Measurements from ENCODE around the gene CDH22. TPM values are rescaled to one million over a fixed set of nuclear protein-coding genes. Genes with fewer than 3 reads are reported as not detected.

Gene CDH22
- total RNA-seq, 1 donor from 2014 or later = 0.83 TPM

DNA sequence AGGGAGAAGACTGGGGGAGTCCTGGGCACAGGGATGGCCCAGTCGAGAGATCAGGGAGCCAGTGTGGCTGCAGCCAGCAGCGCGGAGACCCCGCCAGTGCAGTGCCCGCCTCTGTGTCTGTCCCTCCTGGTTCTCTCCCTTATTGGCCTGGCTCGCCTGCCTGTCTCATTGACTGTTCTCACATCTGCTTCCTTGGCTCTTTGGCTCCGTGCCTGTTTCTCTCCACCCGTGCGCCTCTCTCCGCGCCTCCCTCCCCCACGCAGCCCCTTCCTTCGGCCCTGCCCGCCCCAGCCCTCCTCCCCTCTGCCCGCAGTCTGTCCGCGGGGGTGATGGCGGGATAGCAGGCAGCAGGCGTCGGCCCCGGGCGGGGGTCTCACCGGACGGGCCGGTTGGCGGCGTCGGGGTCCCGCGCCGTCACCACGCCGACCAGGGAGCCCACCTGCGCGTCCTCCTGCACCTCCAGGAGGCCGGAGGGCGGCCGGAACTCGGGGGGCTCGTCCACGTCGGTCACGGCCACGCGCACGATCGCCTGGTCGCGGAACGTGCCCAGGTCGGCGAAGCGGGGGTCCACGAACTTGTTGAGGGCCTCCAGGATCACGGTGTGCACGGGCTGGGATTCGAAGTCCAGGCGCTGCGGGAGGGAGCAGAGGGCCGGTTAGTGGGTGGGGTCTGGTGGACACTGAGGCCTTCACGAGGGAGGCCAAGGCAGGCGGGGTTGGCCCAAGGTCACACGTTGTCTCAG is 98.2 kb downstream of the CDH22 start:
- no peak for DNase-seq (ENCODE audit: low spot score)

DNA sequence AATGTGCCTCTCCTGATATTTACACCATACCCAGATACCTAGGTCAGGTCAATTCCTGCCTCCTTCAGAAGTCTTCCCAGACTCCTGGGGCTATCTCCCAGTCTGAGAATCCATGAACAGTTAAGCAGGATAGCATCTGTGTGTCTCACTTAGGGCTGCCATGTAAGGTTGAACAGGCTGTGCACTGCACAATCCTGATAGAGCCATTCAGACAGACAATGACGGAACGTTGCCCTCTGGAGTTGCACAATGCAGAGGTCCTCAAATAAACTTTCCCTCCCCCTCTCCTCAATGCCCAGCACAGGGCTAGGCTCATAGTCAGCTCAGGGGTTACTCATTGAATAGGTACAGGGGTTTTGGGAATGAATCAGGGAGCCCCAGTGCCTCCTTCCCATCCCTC is 100.5 kb downstream of the CDH22 start:
- intact Hi-C loops (cut with DNase I) = no loop called here
- DNase-seq (ENCODE audit: low spot score) = no peak

More for the DNA sequence above, 98.2 kb downstream of the CDH22 start:
- intact Hi-C loops (cut with DNase I) = no loop called here

DNA sequence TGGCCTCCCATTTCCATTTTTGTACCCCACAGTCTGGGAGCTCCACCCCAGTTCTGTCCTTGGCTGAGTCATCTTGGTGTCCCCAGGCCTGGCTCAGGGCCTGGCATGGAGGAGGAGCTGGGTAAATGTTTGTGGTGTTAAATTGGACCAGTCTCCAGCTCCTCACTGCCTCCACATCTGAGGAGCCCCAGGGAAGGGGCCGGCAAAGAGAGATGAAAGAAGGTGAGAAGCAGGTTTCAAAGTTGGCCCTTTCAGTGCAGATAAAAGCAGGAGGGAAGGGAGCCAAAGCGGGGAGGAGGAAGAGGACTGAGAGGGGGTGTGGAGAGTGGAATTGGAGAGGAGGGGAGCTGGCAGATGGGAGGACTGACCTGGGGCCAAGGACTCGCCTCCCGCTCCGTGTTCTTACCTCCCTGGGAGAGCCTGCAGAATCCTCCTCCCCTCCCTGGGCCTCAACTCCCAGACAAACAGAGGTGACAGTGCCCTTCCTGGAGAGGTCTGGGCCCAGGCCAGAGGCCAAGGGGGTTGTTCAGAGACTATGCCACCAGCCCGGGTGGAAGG is 101.2 kb downstream of the CDH22 start:
- no peak for DNase-seq (ENCODE audit: low spot score)
- intact Hi-C loops (cut with DNase I) = no loop called here

DNA sequence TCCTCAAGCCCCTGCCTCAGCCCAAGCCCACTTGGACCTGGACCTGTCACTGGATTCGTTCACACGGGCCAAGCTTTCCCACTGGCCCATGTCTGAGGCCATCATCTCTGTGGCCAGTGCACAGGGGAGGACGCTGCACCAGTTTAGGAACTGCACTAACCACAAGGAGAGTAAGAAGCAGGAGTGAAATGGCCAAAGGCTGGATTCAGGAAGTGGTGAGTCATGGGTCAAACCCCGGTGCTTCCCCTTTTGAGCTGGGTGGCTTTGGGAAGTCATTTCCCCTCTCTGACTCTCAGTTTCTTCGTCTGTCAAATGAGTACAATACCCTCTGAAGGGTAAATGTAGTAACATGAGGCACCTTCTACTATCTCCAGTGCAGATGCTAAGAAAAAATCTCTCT is 102.3 kb downstream of the CDH22 start:
- intact Hi-C loops (cut with DNase I) = no loop called here
- peak; percentile 90 for DNase-seq (ENCODE audit: low spot score)

DNA sequence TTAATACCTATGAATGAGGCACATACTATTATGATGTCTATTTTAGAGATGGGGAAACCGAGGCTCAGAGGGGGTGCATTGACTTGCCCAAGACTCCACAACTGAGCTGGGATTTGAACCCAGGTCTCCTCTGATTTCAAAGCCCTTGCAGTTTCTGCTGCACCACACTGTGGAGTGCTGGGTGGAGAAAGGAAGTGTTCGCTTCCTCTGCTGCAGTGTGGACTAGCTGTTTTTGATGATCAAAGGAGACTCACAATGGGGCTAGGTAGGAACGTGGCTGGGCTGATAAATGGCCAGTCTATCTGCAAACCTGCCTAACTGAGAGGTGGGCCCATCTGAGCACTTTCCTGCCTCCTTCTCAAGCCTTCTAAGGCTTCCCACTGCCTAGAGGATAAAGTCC is 102.9 kb downstream of the CDH22 start:
- no peak for DNase-seq (ENCODE audit: low spot score)
- intact Hi-C loops (cut with DNase I) = no loop called here

DNA sequence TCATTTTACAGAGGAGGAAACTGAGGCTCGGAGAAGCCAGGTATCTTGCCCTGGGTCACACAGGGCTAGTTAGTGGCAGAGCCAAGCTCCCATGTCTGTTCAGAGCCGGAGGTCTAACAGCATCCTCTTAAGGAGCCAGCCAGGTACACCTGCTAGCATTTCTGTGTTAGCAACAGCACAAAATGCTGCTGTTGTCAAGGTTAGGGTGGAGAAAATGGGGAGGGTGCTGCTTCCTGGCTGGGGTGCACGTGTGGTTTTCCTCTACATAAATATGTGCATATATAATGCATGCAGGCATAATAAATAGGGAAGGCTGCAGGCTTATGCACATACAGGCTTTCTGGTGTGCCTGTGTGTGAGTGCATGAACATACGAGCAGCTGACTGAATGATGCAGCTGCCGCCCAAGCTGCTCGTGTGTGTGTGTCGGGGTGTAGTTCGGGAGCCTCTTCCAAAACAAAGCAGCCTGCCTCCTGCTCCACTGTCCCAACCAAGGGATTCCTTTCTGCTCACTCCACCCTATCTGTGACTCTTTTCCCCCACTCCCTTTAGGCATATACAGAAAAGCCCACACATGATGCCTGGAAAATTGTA is 103.6 kb downstream of the CDH22 start:
- no peak for DNase-seq (ENCODE audit: low spot score)
- intact Hi-C loops (cut with DNase I) = no loop called here

DNA sequence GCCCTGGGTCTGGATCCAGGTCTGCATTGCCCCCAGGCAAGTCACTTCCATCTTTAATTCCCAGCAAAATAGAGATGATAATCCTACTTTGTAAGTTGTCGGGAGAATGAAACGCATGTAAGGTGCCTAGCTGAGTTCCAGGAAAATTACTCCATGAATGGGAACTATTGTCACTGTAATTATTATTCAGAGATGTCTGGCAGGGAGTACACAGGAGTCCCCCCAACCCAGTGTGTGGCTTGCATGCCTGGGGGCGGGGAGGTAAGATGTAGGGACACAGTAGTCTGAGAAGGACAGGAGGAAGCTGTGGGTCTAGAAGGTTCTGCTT is 104.8 kb downstream of the CDH22 start:
- no peak for DNase-seq (ENCODE audit: low spot score)
- intact Hi-C loops (cut with DNase I) = no loop called here

DNA sequence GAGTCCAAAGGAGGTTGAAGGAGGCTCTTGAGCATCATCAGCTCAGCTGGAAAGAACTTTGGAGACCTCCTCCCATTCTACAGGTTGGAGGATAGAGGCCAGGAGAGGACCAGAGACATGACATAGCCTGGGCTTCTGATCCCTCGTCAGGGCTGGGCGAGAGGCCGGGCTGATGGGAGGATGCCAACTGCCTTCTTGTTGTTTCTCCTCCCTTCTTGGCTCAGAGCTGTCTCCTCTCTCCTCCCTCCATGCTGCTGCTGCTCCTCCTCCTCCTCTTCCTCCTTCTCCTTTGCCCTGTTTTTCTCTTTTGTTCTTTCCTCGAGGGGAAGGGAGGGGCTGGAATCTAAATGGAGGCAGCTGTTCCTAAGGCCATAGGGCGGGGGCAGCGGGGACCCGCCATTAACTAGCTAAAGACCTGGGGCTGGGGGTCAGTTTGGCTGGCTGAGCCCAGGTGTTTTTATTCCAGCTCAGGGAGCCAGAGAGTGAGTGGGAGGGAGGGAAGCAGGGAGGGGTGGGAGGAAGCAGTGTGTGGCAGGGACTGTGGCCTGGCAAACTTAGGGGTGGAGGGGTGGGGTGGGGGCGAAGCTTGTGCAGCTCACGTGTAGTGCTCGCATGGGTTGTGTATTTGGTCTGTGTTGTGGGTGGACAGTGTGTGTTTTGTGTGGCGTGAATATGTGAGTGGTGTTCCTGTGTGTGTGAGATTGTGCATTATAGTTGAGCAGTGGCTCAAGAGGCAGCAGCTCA is 105.4 kb downstream of the CDH22 start:
- no peak for DNase-seq (ENCODE audit: low spot score)
- intact Hi-C loops (cut with DNase I) = no loop called here

DNA sequence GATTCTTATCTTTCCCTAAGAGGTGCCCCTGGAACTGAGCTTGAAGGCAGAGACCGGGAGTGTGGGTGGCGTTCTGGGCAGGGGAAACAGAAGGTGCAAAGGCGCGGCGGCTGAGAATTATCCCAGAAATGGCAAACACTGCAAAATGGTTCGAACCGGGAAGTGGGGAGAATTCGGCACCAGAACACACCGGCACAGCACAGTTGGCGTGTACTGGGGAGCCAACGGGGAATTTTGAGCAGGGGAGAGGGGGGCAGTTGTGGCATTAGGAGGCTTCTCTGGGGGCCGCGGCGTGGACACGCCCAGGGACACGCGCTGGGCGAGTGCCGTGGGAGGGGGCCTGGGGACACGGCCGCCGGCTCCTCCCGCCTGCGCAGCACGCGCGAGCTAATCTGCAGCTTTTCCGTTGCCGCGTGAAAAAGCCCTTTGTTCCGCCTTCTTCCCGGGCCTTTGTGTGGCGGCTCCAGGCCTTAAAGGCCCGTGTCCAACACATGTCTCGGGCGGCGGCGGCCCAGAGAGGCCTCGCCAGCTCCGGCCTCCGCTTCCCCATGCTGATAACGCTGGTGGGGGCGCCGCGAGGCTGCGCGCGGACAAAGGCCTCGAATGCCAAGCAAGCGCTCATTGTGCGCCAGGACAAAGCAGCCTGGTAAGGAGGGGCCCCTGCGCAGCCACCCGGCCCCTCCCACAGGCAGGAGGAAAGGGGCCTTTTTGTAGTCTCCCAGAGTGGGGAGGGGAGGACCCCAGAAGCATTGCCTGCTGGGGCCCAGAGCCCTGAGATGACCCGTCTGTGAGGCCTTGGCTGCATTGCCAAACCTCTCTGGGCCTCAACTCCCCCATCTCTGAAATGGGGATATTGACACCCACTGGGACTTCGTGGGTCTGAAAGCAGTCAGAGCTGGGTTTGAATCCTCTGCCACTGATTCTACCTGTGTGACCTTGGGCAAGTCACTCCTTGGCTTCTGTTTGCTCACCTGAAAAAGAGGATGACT is 107.4 kb downstream of the CDH22 start:
- intact Hi-C loops (cut with DNase I) = no loop called here
- no peak for DNase-seq (ENCODE audit: low spot score)

DNA sequence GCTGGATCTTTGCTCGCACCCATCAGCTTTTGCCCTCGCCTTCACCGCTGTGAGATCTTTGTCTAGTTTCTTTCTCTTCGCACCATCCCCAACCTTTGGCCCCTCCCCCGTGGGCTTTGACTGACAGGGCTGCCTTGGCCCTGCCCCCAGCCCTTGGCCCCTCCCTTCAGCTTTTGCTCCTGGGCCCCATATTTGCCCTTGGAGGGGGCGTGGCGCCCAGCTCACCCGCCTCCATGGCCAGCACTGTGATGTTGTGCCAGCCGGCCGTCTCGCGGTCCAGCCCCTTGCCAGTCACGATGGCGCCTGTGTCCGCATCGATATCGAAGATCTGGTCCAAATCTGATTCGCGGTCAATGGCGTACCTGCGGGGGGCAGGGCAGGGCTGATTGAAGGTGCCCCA is 109.1 kb downstream of the CDH22 start:
- DNase-seq (ENCODE audit: low spot score) = no peak
- intact Hi-C loops (cut with DNase I) = no loop called here

DNA sequence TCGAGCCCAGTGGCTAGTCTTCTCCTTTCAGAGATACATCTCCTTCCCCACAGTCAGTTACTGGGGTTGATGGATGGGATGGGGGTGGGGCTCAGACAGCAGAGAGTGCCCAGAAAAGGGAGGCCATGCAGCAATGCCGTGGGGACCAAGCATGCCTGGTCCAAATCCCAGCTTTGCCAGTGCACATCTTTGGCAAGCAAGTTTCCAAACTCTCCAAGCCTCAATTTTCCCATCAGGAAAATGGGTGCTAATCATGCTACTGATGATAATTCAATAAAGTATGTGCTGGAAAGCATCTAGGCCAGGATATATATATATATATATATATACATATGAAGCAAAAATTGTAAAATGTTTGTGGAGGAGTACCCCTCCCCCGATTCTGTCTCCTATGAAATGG is 111.3 kb downstream of the CDH22 start:
- DNase-seq (ENCODE audit: low spot score) = no peak
- intact Hi-C loops (cut with DNase I) = no loop called here

DNA sequence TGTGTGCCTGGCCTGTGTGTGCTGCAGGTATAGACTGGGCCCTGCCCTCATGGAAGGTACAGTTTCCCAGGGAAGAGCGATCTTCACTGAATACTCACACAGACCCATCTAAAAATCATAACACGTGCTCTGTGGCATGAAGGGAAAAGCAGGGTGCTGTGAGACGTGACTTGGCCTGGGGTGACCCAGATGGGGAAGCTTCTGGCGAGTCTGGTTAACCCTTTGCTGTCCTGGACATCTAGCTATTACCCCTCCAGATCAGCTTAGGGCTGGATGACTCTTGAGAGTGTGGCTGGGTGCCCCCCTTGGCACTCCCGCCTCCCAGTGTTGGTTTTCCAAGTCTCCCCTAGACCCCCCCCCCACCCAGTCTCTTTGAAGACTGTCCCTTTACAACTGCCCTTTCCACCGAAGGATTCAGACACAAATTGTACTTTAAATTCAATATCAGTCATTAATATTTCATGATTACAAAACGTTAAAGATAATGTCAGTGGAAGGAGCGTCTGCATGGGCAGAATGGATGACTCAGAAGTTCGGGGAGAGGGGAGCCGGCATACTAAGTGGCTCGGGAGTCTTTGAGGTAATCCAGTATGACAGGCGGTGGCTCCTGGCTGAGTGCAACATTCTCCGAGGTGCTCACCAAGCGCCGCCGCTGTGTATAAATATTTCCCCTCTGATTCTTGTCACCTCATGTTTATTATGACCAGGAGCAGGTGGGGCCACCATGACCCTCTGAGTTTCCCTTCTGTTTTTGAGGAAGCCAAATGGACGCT is 112.8 kb downstream of the CDH22 start:
- DNase-seq (ENCODE audit: low spot score) = no peak
- intact Hi-C loops (cut with DNase I) = no loop called here

DNA sequence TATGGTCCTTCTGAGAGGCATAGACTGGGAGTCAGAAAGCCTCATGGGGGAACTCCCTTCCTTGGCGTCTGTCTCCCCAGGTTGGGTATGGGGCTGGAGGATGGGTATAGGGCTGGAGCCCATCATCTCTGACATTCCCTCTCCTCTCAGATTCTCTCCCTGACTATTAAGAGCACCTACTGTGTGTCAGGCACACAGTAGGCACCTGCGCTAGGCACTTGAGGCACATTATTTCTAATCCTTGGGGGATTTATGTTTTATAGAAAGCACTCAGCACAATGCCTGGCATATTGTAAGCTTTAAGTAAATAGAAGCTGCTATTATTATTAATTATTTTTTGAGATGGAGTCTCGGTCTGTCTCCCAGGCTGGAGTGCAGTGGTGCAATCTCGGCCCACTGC is 113.9 kb downstream of the CDH22 start:
- DNase-seq (ENCODE audit: low spot score) = no peak
- intact Hi-C loops (cut with DNase I) = no loop called here

DNA sequence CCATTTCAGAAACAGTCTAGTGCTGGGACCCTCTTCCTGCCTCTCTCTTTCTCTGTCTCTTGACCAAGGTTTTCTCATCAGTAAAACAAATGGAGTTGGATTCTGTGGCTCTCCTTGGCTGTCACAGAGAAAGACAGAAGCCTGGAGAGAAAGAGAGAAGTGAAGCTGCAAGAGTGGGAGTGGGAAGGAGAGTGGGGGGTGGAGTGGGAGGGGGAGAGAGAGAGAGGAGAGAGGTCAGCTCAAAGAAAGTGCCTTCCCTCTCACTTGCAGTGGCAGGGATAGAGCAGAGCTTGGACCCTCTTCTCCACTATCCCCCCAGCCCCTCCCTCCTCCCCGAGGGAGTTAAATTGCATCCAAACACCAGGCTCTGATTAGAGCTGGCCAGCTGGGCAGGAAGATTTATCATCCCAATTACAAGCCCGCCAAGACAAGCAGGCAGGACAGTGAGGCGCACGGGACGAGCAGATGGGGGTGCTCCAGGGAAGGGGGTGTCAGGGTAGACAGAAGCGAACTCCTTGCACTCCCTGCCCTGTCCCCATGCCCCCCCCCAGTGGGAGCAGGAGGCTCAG is 115.8 kb downstream of the CDH22 start:
- DNase-seq (ENCODE audit: low spot score) = no peak
- intact Hi-C loops (cut with DNase I) = no loop called here

DNA sequence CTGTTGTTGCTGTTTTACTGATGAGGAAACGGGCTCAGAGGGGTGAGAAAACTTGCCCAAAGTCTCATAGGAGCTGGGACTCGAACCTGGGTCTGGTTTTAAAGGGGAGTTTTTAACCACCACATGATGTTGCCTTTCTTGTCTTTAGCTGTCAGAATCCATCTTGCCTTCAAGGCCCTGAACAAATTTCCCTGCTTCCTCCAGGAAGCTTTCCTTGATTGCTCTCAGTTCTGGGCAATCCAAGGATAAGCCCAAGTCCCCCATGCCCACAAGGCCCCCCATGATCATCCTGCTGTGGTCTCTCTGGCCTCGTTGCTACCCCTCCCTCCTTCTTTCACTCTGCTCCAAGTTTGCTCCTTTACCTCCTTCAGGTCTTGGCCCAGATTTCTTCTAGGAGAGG is 116.7 kb downstream of the CDH22 start:
- intact Hi-C loops (cut with DNase I) = no loop called here

DNA sequence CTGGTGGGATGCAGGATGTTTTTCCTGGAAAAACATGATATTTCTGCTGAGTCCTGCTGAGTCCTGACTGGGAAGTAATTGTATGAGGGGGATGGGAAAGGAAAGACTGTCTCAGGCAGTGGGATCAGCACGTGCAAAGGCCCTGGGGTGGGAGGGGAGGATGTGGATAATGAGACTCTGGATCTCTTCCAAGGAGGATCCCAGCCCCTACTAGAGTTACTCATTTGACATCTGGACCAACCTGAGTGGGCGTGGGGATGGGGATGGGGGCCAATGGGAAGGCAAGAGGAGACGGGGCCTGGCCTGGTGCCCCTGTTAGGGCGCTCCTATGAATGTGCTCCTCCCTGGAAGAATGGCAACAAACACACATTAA is 117.1 kb downstream of the CDH22 start:
- intact Hi-C loops (cut with DNase I) = no loop called here
- DNase-seq (ENCODE audit: low spot score) = no peak

More for the DNA sequence above, 116.7 kb downstream of the CDH22 start:
- no peak for DNase-seq (ENCODE audit: low spot score)

DNA sequence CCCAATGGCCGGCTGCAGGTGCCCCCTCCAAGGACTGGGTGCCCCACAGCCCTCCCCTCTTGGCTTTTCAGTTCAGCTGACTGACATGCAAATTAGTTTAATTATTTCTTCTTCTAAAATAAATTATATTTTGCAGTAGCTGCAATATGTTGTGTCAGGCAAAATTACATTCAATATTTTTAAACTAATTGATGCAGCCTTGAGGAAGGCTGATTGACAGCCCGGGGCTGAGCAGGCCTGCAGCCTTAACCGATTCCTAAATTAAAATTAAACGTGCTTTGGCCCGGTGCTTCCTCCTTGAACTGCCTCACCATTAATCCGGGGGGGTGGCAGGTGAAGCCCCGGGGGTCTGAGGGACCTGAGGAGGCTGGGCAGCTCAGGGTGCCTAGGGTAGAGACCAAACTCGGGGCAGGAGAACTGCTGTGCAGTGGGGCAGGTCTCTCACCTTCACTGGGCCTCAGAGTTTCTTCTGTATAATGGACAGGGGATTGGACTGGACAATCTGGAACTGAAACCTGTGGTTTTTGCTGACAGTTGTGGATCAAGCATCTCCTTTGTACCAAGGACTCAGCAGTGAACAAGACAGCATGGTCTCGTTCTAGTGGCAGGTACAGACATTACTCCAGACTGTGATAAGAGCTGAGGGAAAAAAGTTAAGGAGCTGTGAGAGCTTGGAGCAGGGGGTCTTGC is 117.7 kb downstream of the CDH22 start:
- intact Hi-C loops (cut with DNase I) = no loop called here
- no peak for DNase-seq (ENCODE audit: low spot score)
